ENCODE measurements around the gene GPHN. TPM values are rescaled to one million over a fixed set of nuclear protein-coding genes. Genes with fewer than 3 reads are reported as not detected.

The GPHN gene
- total RNA-seq, 6 experiments from 2014 or later = 21.2 to 81.7 (median 40.2) TPM

- intact Hi-C loops (cut with DNase I) = no loop called here
- Histone ChIP-seq H3K27ac (no peak overlapping the region), H3K4me1 (no peaks in the 10 kb centered on the region), H3K36me3 (peaks cover 0 to 6% (median under 1%) of the 10 kb centered on the region in 4 donors), H3K27me3 (no peaks in the 10 kb centered on the region), H3K9me3 (no peaks in the 10 kb centered on the region), H3K4me3 (no peak overlapping the region)
- TF ChIP-seq CTCF (IDR thresholded peaks at IDR 0.05) (no peak), POLR2A (IDR thresholded peaks at IDR 0.05) (no peak)
- 74% methylated on average over 3 of the region's 3 CpGs for WGBS (ENCODE audit: insufficient coverage, low coverage, low lambda C conversion rate, missing lambda C conversion rate)
- no peak for DNase-seq
- no peak for ATAC-seq
Observed at GRCh38 chr14:67133595-67134441, 625.9 kb downstream of the GPHN start.

GRCh38 chr14:67137744-67138371, 629.9 kb downstream of the GPHN start:
- TF ChIP-seq CTCF (IDR thresholded peaks at IDR 0.05) (peak; percentile 31 to 53 (median 50)), POLR2A (IDR thresholded peaks at IDR 0.05) (no peak)
- peak in 3 of 4 donors; percentile 40 to 42 (median 40) for ATAC-seq
- Histone ChIP-seq H3K27me3 (no peaks in the 10 kb centered on the region), H3K4me3 (no peak overlapping the region), H3K36me3 (peaks cover 0 to 7% (median 0%) of the 10 kb centered on the region in 4 donors), H3K4me1 (no peaks in the 10 kb centered on the region), H3K9me3 (no peaks in the 10 kb centered on the region), H3K27ac (no peak overlapping the region)
- intact Hi-C loops (cut with DNase I) = no loop called here
- no peak for DNase-seq

- Histone ChIP-seq H3K27me3 (no peaks in the 10 kb centered on the region), H3K9me3 (no peaks in the 10 kb centered on the region), H3K27ac (no peak overlapping the region), H3K4me3 (no peak overlapping the region), H3K36me3 (peaks cover 0 to 26% (median 0%) of the 10 kb centered on the region in 4 donors), H3K4me1 (no peaks in the 10 kb centered on the region)
- DNase-seq (no peak), ATAC-seq (no peak)
- 90% methylated on average over 2 of the region's 2 CpGs for WGBS (ENCODE audit: insufficient coverage, low coverage, low lambda C conversion rate, missing lambda C conversion rate)
- intact Hi-C loops (cut with DNase I) = no loop called here
- TF ChIP-seq POLR2A (IDR thresholded peaks at IDR 0.05) = no peak
- TF ChIP-seq CTCF (IDR thresholded peaks at IDR 0.05) = no peak
Observed at GRCh38 chr14:67140556-67140955, 632.6 kb downstream of the GPHN start.

GRCh38 chr14:67141146-67141900, 633.4 kb downstream of the GPHN start:
- H3K27me3 ChIP-seq = no peaks in the 10 kb centered on the region
- 93% methylated on average over 1 of the region's 1 CpG for WGBS (ENCODE audit: insufficient coverage, low coverage, low lambda C conversion rate, missing lambda C conversion rate)
- H3K9me3 ChIP-seq = no peaks in the 10 kb centered on the region
- no peak for DNase-seq
- H3K36me3 ChIP-seq = peaks cover 0 to 26% (median 0%) of the 10 kb centered on the region in 4 donors
- H3K27ac ChIP-seq = no peak overlapping the region
- H3K4me1 ChIP-seq = no peaks in the 10 kb centered on the region
- no peak for TF ChIP-seq CTCF (IDR thresholded peaks at IDR 0.05)
- TF ChIP-seq POLR2A (IDR thresholded peaks at IDR 0.05) = no peak
- ATAC-seq = no peak
- intact Hi-C loops (cut with DNase I) = no loop called here
- no peak overlapping the region for H3K4me3 ChIP-seq

Data from right lobe of liver (tissue), 6 donors.